GM08714 (cell line): Measurements from ENCODE around the gene LRRTM2.
"Not testable (repeated sequence)": the region's sequence is repeated elsewhere in the genome, so short reads cannot be mapped to it uniquely, and the experiment has no call there.

Experiments
- H3K4me3 ChIP-seq: fragments of 200-500 bp; sonication (Bioruptor generic); 2 replicates; pipeline ENCODE4 v1.5.1; 2014; ENCODE audit warnings: mild to moderate bottlenecking, low read length, inconsistent platforms
- ZNF274 ChIP-seq: IDR thresholded peaks from 2 replicates; pipeline ENCODE4 v1.6.1; 2012; ENCODE audit warnings: mild to moderate bottlenecking, low read depth, low read length

LRRTM2 gene

GRCh38 chr5:138872841-138873465 lies 2.2 kb downstream of the LRRTM2 start:
- no peak overlapping the region for H3K4me3 ChIP-seq
- no peak for TF ChIP-seq ZNF274

GRCh38 chr5:138870611-138871010 lies 4.5 kb downstream of the LRRTM2 start:
- no peak overlapping the region for H3K4me3 ChIP-seq
- TF ChIP-seq ZNF274, result no peak

GRCh38 chr5:138869763-138870500 lies 5.2 kb downstream of the LRRTM2 start:
- no peak for TF ChIP-seq ZNF274

GRCh38 chr5:138869038-138869437 lies 6.1 kb downstream of the LRRTM2 start:
- TF ChIP-seq ZNF274, result no peak
- H3K4me3 ChIP-seq, result no peak overlapping the region

More at GRCh38 chr5:138869763-138870500, 5.2 kb downstream of the LRRTM2 start:
- H3K4me3 ChIP-seq, result no peak overlapping the region

GRCh38 chr5:138867011-138867410 lies 8.1 kb downstream of the LRRTM2 start:
- no peak for TF ChIP-seq ZNF274
- no peak overlapping the region for H3K4me3 ChIP-seq

GRCh38 chr5:138853132-138853531 lies 22.0 kb downstream of the LRRTM2 start:
- H3K4me3 ChIP-seq, result no peak overlapping the region
- TF ChIP-seq ZNF274, result no peak

GRCh38 chr5:138850865-138851435 lies 24.2 kb downstream of the LRRTM2 start:
- no peak overlapping the region for H3K4me3 ChIP-seq
- no peak for TF ChIP-seq ZNF274

- no peak for TF ChIP-seq ZNF274
- H3K4me3 ChIP-seq, result no peak overlapping the region
Measured at GRCh38 chr5:138849882-138850281, 25.3 kb downstream of the LRRTM2 start.

- no peak overlapping the region for H3K4me3 ChIP-seq
- TF ChIP-seq ZNF274, result no peak
Measured at GRCh38 chr5:138849439-138849838, 25.7 kb downstream of the LRRTM2 start.

GRCh38 chr5:138844812-138845513 lies 30.2 kb downstream of the LRRTM2 start:
- no peak for TF ChIP-seq ZNF274
- H3K4me3 ChIP-seq, result no peak overlapping the region

- TF ChIP-seq ZNF274, result no peak
- H3K4me3 ChIP-seq, result no peak overlapping the region
Measured at GRCh38 chr5:138844125-138844461, 31.0 kb downstream of the LRRTM2 start.

- no peak overlapping the region for H3K4me3 ChIP-seq
- TF ChIP-seq ZNF274, result no peak
Measured at GRCh38 chr5:138843316-138844124, 31.6 kb downstream of the LRRTM2 start.

- no peak for TF ChIP-seq ZNF274
Measured at GRCh38 chr5:138841531-138841930, 33.6 kb downstream of the LRRTM2 start.

GRCh38 chr5:138840103-138840502 lies 35.0 kb downstream of the LRRTM2 start:
- H3K4me3 ChIP-seq, result no peak overlapping the region
- no peak for TF ChIP-seq ZNF274

More at GRCh38 chr5:138841531-138841930, 33.6 kb downstream of the LRRTM2 start:
- H3K4me3 ChIP-seq, result no peak overlapping the region

- TF ChIP-seq ZNF274, result no peak
- no peak overlapping the region for H3K4me3 ChIP-seq
Measured at GRCh38 chr5:138837160-138837559, 38.0 kb downstream of the LRRTM2 start.

- not testable (repeated sequence) for H3K4me3 ChIP-seq
Measured at GRCh38 chr5:138834853-138835252, 40.3 kb downstream of the LRRTM2 start.
